Tibial nerve (tissue), 4 donors: ENCODE measurements around the gene CLIC6. TPM values are rescaled to one million over a fixed set of nuclear protein-coding genes. Genes with fewer than 3 reads are reported as not detected.

Experiments
- DNase-seq, 2 donors: peaks; one replicate each; pipeline ENCODE4 v3.0.0-alpha.2; 2019; ENCODE audit warnings: low spot score in 2 of 2
- H3K27ac ChIP-seq, 4 donors: fragments of 200-600 bp; sonication (generic) in 3 of 4; one replicate each; pipeline ENCODE4 v1.5.1; 2017 to 2019; ENCODE audit warnings: mild to moderate bottlenecking in 1 of 4
- H3K27me3 ChIP-seq, 2 donors: fragments of 200-600 bp; sonication (generic) in 1 of 2; one replicate each; pipeline versions ENCODE4 v1.5.1 to v1.6.0; 2017 to 2019
- H3K36me3 ChIP-seq, 3 donors: fragments of 200-600 bp; sonication (generic); one replicate each; pipeline ENCODE4 v1.5.1; 2018 to 2019
- H3K4me1 ChIP-seq, 4 donors: fragments of 200-600 bp; sonication (generic) in 3 of 4; one replicate each; pipeline ENCODE4 v1.5.1; 2017 to 2019
- H3K4me3 ChIP-seq, 4 donors: fragments of 200-600 bp; sonication (generic) in 3 of 4; one replicate each; pipeline ENCODE4 v1.5.1; 2017 to 2019; ENCODE audit warnings: mild to moderate bottlenecking in 1 of 4, moderate library complexity in 1 of 4
- H3K9me3 ChIP-seq, 4 donors: fragments of 200-600 bp; sonication (generic) in 3 of 4; one replicate each; pipeline ENCODE4 v1.5.1; 2017 to 2019
- CTCF ChIP-seq, 5 experiments: fragments of 200-600 bp in 3 of 5; fragments of 450-650 bp in 2 of 5; sonication (generic) in 3 of 5; IDR thresholded peaks; one replicate each; pipeline ENCODE4 v1.5.1; 2016 to 2019; ENCODE audit warnings: antibody characterized with exemption in 5 of 5, mild to moderate bottlenecking in 3 of 5, moderate library complexity in 2 of 5
- EP300 ChIP-seq, 2 donors: sonication (generic); formaldehyde crosslinking; IDR thresholded peaks; one replicate each; pipeline ENCODE4 v1.6.1; 2017; ENCODE audit warnings: antibody characterized with exemption in 2 of 2, mild to moderate bottlenecking in 1 of 2
- POLR2A ChIP-seq, 2 donors: fragments of 450-650 bp; IDR thresholded peaks; one replicate each; pipeline ENCODE4 v1.6.1; 2017; ENCODE audit warnings: antibody characterized with exemption in 2 of 2, mild to moderate bottlenecking in 2 of 2, moderate library complexity in 2 of 2
- WGBS, 2 donors: methylation state at CpG; one replicate each; pipeline ENCODE4 v1.1.5; 2018; 5-methylcytosine and 5-hydroxymethylcytosine counted together
- total RNA-seq, 4 donors: library from RNA; depleted of rRNA; stranded (reverse); fragments of >200 nt; gene quantifications; one replicate each; pipeline ENCODE4 v1.1.0, GENCODE V29; 2016

CLIC6 gene
- total RNA-seq, 4 donors from 2014 or later, result 3.3 to 11.6 (median 7.0) TPM

GRCh38 chr21:34730194-34730593 lies 61.4 kb downstream of the CLIC6 start:
- Histone ChIP-seq H3K36me3 (no peaks in the 10 kb centered on the region), H3K27ac (no peak overlapping the region), H3K4me3 (no peak overlapping the region), H3K4me1 (peaks cover 0 to 3% (median 0%) of the 10 kb centered on the region in 4 donors), H3K9me3 (no peaks in the 10 kb centered on the region), H3K27me3 (peaks cover 0 to 2% of the 10 kb centered on the region in 2 donors)
- 90 to 94% methylated on average over 7 of the region's 7 CpGs for WGBS, 2 donors
- TF ChIP-seq POLR2A (IDR thresholded peaks at IDR 0.05) (no peak), CTCF (IDR thresholded peaks at IDR 0.05) (no peak), EP300 (IDR thresholded peaks at IDR 0.05) (no peak)
- no peak for DNase-seq

- Histone ChIP-seq H3K9me3 (no peaks in the 10 kb centered on the region), H3K27ac (no peak overlapping the region), H3K4me3 (no peak overlapping the region), H3K27me3 (peaks cover 0 to 2% of the 10 kb centered on the region in 2 donors), H3K36me3 (no peaks in the 10 kb centered on the region), H3K4me1 (no peaks in the 10 kb centered on the region)
- 78 to 87% methylated on average over 5 of the region's 5 CpGs for WGBS, 2 donors
- TF ChIP-seq EP300 (IDR thresholded peaks at IDR 0.05), result no peak
- TF ChIP-seq CTCF (IDR thresholded peaks at IDR 0.05), result no peak
- no peak for TF ChIP-seq POLR2A (IDR thresholded peaks at IDR 0.05)
- no peak for DNase-seq
Observed at GRCh38 chr21:34730756-34731445, 62.1 kb downstream of the CLIC6 start.

- TF ChIP-seq POLR2A (IDR thresholded peaks at IDR 0.05) (no peak), CTCF (IDR thresholded peaks at IDR 0.05) (no peak), EP300 (IDR thresholded peaks at IDR 0.05) (no peak)
- WGBS, 2 donors, result 91% methylated on average over 4 of the region's 4 CpGs
- Histone ChIP-seq H3K4me3 (no peak overlapping the region), H3K36me3 (no peaks in the 10 kb centered on the region), H3K4me1 (peaks cover 0 to 11% (median 0%) of the 10 kb centered on the region in 4 donors), H3K27me3 (peaks cover 0 to 2% of the 10 kb centered on the region in 2 donors), H3K9me3 (no peaks in the 10 kb centered on the region), H3K27ac (no peak overlapping the region)
- no peak for DNase-seq
Observed at GRCh38 chr21:34732388-34732821, 63.6 kb downstream of the CLIC6 start.

- H3K4me1 ChIP-seq, result peaks cover 0 to 11% (median 0%) of the 10 kb centered on the region in 4 donors
- H3K27ac ChIP-seq, result no peak overlapping the region
- WGBS, 2 donors, result 82 to 87% methylated on average over 4 of the region's 4 CpGs
- H3K36me3 ChIP-seq, result no peaks in the 10 kb centered on the region
- H3K9me3 ChIP-seq, result no peaks in the 10 kb centered on the region
- DNase-seq, result no peak
- H3K4me3 ChIP-seq, result no peak overlapping the region
- no peak for TF ChIP-seq POLR2A (IDR thresholded peaks at IDR 0.05)
- TF ChIP-seq CTCF (IDR thresholded peaks at IDR 0.05), result no peak
- no peak for TF ChIP-seq EP300 (IDR thresholded peaks at IDR 0.05)
- peaks cover 0 to 2% of the 10 kb centered on the region in 2 donors for H3K27me3 ChIP-seq
Observed at GRCh38 chr21:34733852-34734251, 65.1 kb downstream of the CLIC6 start.

- 95% methylated on average over 7 of the region's 7 CpGs for WGBS, 2 donors
- TF ChIP-seq EP300 (IDR thresholded peaks at IDR 0.05), result no peak
- no peak for TF ChIP-seq POLR2A (IDR thresholded peaks at IDR 0.05)
- TF ChIP-seq CTCF (IDR thresholded peaks at IDR 0.05), result no peak
- no peak for DNase-seq
- peaks cover 0 to 11% (median 0%) of the 10 kb centered on the region in 4 donors for H3K4me1 ChIP-seq
- H3K36me3 ChIP-seq, result no peaks in the 10 kb centered on the region
- H3K9me3 ChIP-seq, result no peaks in the 10 kb centered on the region
- H3K27ac ChIP-seq, result no peak overlapping the region
- H3K4me3 ChIP-seq, result no peak overlapping the region
- peaks cover 0 to 2% of the 10 kb centered on the region in 2 donors for H3K27me3 ChIP-seq
Observed at GRCh38 chr21:34734696-34735095, 65.9 kb downstream of the CLIC6 start.
